ENCODE data around the gene AFAP1L2. TPM values are rescaled to one million over a fixed set of nuclear protein-coding genes. Genes with fewer than 3 reads are reported as not detected.
A peak's percentile ranks its signal among the peaks of the same experiment; 100 is the strongest.

Gene AFAP1L2
- total RNA-seq, 1 donor from 2014 or later, result 4.8 TPM

- Histone ChIP-seq H3K27me3 (no peaks in the 10 kb centered on the region), H3K27ac (no peak overlapping the region), H3K79me2 (ENCODE audit: low read depth) (no peaks in the 10 kb centered on the region), H3K4me3 (no peak overlapping the region), H3K4me1 (no peaks in the 10 kb centered on the region), H3K9me3 (ENCODE audit: low read depth) (no peaks in the 10 kb centered on the region), H3K36me3 (no peaks in the 10 kb centered on the region), H4K20me1 (ENCODE audit: low read depth) (no peaks in the 10 kb centered on the region), H3K9ac (no peak overlapping the region), H3K4me2 (no peak overlapping the region), H2AFZ (replicated peaks) (no peak overlapping the region), H3F3A (ENCODE audit: low read depth) (no peaks in the 10 kb centered on the region)
- Mint-ChIP-seq H3K36me3 (peaks cover 9% of the 10 kb centered on the region), H3K9me3 (no peaks in the 10 kb centered on the region), H3K4me1 (peaks cover 62% of the 10 kb centered on the region), H3K27me3 (ENCODE audit: insufficient read depth, low read depth) (peaks cover 3% of the 10 kb centered on the region), H3K4me3 (no peak overlapping the region), H3K27ac (no peak overlapping the region)
- no peak for TF ChIP-seq EZH2phosphoT487 (IDR thresholded peaks at IDR 0.05)
- no peak for DNase-seq (ENCODE audit: low spot score)
Observed at GRCh38 chr10:114311023-114311422, 93.3 kb downstream of the AFAP1L2 start.

- H3F3A ChIP-seq (ENCODE audit: low read depth), result no peaks in the 10 kb centered on the region
- no peaks in the 10 kb centered on the region for H3K79me2 ChIP-seq (ENCODE audit: low read depth)
- H3K36me3 Mint-ChIP-seq, result peaks cover 9% of the 10 kb centered on the region
- H3K4me1 ChIP-seq, result no peaks in the 10 kb centered on the region
- no peak overlapping the region for H3K4me3 ChIP-seq
- H3K27me3 ChIP-seq, result no peaks in the 10 kb centered on the region
- H3K27ac Mint-ChIP-seq, result no peak overlapping the region
- no peaks in the 10 kb centered on the region for H3K36me3 ChIP-seq
- no peak overlapping the region for H3K4me2 ChIP-seq
- peaks cover 57% of the 10 kb centered on the region for H3K4me1 Mint-ChIP-seq
- no peaks in the 10 kb centered on the region for H4K20me1 ChIP-seq (ENCODE audit: low read depth)
- no peaks in the 10 kb centered on the region for H3K9me3 Mint-ChIP-seq
- TF ChIP-seq EZH2 (IDR thresholded peaks at IDR 0.05) (no peak), CTCF (IDR thresholded peaks at IDR 0.05) (no peak), EZH2phosphoT487 (IDR thresholded peaks at IDR 0.05) (no peak)
- no peak overlapping the region for H2AFZ ChIP-seq (replicated peaks)
- H3K9ac ChIP-seq, result no peak overlapping the region
- H3K4me3 Mint-ChIP-seq, result no peak overlapping the region
- no peak overlapping the region for H3K27ac ChIP-seq
- peaks cover 3% of the 10 kb centered on the region for H3K27me3 Mint-ChIP-seq (ENCODE audit: insufficient read depth, low read depth)
- no peak for DNase-seq (ENCODE audit: low spot score)
- H3K9me3 ChIP-seq (ENCODE audit: low read depth), result no peaks in the 10 kb centered on the region
Observed at GRCh38 chr10:114310346-114310745, 94.0 kb downstream of the AFAP1L2 start.

- Histone ChIP-seq H3K4me2 (no peak overlapping the region), H3K9me3 (ENCODE audit: low read depth) (no peaks in the 10 kb centered on the region), H3K27me3 (no peaks in the 10 kb centered on the region), H4K20me1 (ENCODE audit: low read depth) (no peaks in the 10 kb centered on the region), H2AFZ (replicated peaks) (no peak overlapping the region), H3K9ac (no peak overlapping the region), H3F3A (ENCODE audit: low read depth) (peaks cover 4% of the 10 kb centered on the region), H3K36me3 (no peaks in the 10 kb centered on the region), H3K79me2 (ENCODE audit: low read depth) (no peaks in the 10 kb centered on the region), H3K4me1 (peaks cover under 1% of the 10 kb centered on the region), H3K27ac (no peak overlapping the region), H3K4me3 (no peak overlapping the region)
- H3K36me3 Mint-ChIP-seq, result peaks cover 7% of the 10 kb centered on the region
- no peak for DNase-seq (ENCODE audit: low spot score)
- peaks cover 4% of the 10 kb centered on the region for H3K27me3 Mint-ChIP-seq (ENCODE audit: insufficient read depth, low read depth)
- peak overlapping the region; percentile 82 for H3K27ac Mint-ChIP-seq
- H3K4me3 Mint-ChIP-seq, result no peak overlapping the region
- H3K9me3 Mint-ChIP-seq, result no peaks in the 10 kb centered on the region
- TF ChIP-seq EZH2 (IDR thresholded peaks at IDR 0.05) (no peak), CTCF (IDR thresholded peaks at IDR 0.05) (no peak), EZH2phosphoT487 (IDR thresholded peaks at IDR 0.05) (no peak)
- H3K4me1 Mint-ChIP-seq, result peaks cover 57% of the 10 kb centered on the region
Observed at GRCh38 chr10:114309364-114309651, 95.0 kb downstream of the AFAP1L2 start.

GRCh38 chr10:114308531-114309363, 95.6 kb downstream of the AFAP1L2 start:
- Mint-ChIP-seq H3K4me3 (no peak overlapping the region), H3K36me3 (peaks cover 5% of the 10 kb centered on the region), H3K27ac (peak overlapping the region; percentile 16), H3K9me3 (no peaks in the 10 kb centered on the region), H3K27me3 (ENCODE audit: insufficient read depth, low read depth) (peaks cover 7% of the 10 kb centered on the region), H3K4me1 (peaks cover 60% of the 10 kb centered on the region)
- DNase-seq (ENCODE audit: low spot score), result no peak
- Histone ChIP-seq H4K20me1 (ENCODE audit: low read depth) (no peaks in the 10 kb centered on the region), H3K36me3 (no peaks in the 10 kb centered on the region), H3K27ac (no peak overlapping the region), H3F3A (ENCODE audit: low read depth) (peaks cover 7% of the 10 kb centered on the region), H3K4me1 (peaks cover 4% of the 10 kb centered on the region), H3K79me2 (ENCODE audit: low read depth) (no peaks in the 10 kb centered on the region), H3K9ac (no peak overlapping the region), H3K4me2 (no peak overlapping the region), H3K4me3 (no peak overlapping the region), H3K27me3 (no peaks in the 10 kb centered on the region), H3K9me3 (ENCODE audit: low read depth) (no peaks in the 10 kb centered on the region), H2AFZ (replicated peaks) (no peak overlapping the region)
- no peak for TF ChIP-seq EZH2phosphoT487 (IDR thresholded peaks at IDR 0.05)
- no peak for TF ChIP-seq EZH2 (IDR thresholded peaks at IDR 0.05)
- no peak for TF ChIP-seq CTCF (IDR thresholded peaks at IDR 0.05)

Measured in neural progenitor cell (in vitro differentiated cells).